GM18951 (cell line): ENCODE data around the gene ILDR2.
A peak's percentile ranks its signal among the peaks of the same experiment; 100 is the strongest.
"Not testable (repeated sequence)": the region's sequence is repeated elsewhere in the genome, so short reads cannot be mapped to it uniquely, and the experiment has no call there.

Source experiments
- POLR2A ChIP-seq: IDR thresholded peaks from 4 replicates; pipeline ENCODE4 v1.6.1; 2011; ENCODE audit warnings: mild to moderate bottlenecking; ENCODE audit not compliant: insufficient read length, insufficient read depth; ENCODE audit errors: extremely low read depth
- in situ Hi-C: fragments of 300-500 bp; cut with MboI; formaldehyde crosslinking; loops from one replicate; pipeline ENCODE4 v1.12.0; 2022; ENCODE audit warnings: low sequenced_read_pairs, mixed read lengths, inconsistent platforms; ENCODE audit not compliant: unreplicated experiment

Gene ILDR2

GRCh38 chr1:166884040-166884642 lies 91.2 kb downstream of the ILDR2 start:
- TF ChIP-seq POLR2A = no peak
- in situ Hi-C loops = no loop called here

- in situ Hi-C loops = no loop called here
- no peak for TF ChIP-seq POLR2A
These were observed 92.4 kb downstream of the ILDR2 start for GRCh38 chr1:166882893-166883292.

GRCh38 chr1:166878173-166878917 lies 97.0 kb downstream of the ILDR2 start:
- in situ Hi-C loops = not testable (repeated sequence)

DNA sequence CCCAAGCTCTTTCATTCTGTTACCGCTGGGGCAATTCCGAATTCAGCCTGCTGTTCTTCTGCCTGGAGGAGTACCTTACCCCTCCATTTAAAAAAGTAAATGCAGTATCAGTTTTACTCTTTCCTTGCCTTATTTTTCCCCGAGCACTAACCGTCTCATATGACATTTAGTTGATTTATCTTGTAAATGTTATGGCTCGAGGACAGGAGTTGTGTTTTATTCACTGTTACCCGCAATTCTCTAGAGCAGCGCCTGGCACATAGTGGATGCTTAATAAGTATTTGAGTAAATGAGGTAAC lies 98.9 kb downstream of the ILDR2 start:
- in situ Hi-C loops = no loop called here
- no peak for TF ChIP-seq POLR2A

DNA sequence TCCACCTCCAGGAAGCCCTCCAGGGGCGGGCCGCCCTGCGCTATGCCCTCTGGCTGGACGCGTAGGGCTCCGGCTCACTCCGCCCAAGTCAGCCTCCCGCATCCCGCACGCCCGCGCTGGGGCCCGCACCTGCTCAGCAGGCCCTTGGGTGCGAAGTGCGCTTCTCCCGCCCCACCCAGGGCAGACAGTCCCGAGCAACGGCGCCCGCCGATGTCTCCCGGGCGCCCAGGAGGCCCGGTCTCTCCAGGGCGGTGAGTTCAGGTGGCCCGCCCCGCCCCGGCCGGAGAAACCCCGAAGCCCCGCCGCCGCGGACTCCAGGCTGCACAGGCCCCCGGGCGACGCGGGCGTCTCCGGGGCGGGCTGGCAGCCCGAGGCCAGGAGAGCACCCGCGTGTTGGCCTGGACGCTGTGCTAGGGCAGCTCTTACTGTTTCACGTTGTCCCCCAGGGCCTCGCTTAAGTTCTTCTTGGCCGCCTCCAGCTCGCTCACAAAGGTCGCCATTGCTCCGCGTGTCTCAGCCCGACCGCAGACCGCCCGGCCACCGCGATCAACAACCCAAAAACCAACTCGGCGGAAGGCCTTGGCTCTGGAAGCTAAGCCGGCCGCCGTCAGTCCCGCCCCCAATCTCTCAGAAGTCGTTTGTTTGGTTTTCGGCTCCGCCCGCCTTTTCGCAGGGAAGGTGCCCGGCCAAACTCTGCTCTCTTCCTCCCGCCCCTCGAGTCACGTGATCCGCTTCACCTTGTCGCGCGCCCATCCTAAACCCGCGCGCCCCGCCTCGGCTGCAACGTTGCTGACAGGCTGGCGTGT lies 99.4 kb downstream of the ILDR2 start, which contains the start of gene TADA1:
TADA1 (minus strand) TSS at position 531 of the 806 bp plus-strand sequence; CDS start at position 500, 31 bp downstream.
- in situ Hi-C loops = no loop called here
- TF ChIP-seq POLR2A = peak; percentile 57

GRCh38 chr1:166875302-166875733 lies 100.0 kb downstream of the ILDR2 start:
- no peak for TF ChIP-seq POLR2A
- in situ Hi-C loops = no loop called here

DNA sequence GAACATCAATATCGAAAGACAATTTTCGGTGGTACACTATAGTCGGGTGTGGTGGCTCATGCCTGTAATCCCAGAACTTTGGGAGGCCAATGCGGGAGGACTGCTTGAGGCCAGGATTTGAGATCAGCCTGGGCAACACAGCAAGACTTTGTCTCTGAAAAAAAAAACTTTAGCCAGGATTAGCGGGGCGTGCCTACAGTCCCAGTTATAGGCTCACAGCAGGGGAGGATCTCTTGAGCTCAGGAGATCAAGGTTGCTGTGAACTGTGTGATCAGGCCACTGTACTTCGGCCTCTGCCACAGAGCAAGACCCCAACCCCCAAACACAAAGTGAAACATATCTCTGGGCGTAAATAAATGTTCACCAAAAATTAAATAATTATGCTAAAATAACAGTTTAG lies 100.9 kb downstream of the ILDR2 start:
- in situ Hi-C loops = no loop called here
- TF ChIP-seq POLR2A = no peak

DNA sequence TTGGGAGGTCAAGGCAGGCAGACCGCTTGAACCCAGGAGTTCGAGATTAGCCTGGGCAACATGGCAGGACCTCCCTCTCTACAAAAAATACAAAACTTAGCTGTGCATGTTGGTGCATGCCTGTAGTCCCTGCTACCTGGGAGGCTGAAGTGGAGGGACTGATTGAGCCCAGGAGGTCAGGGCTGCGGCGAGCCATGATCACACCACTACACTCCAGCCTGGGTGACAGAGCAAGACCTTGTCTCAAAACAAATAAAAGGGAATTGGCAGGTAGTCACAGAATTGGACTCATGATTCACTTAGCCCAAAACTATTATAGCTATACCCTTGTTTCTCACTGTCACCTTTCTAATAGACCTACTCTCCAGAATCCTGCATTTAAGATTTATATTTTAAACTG lies 104.8 kb downstream of the ILDR2 start:
- TF ChIP-seq POLR2A = no peak

DNA sequence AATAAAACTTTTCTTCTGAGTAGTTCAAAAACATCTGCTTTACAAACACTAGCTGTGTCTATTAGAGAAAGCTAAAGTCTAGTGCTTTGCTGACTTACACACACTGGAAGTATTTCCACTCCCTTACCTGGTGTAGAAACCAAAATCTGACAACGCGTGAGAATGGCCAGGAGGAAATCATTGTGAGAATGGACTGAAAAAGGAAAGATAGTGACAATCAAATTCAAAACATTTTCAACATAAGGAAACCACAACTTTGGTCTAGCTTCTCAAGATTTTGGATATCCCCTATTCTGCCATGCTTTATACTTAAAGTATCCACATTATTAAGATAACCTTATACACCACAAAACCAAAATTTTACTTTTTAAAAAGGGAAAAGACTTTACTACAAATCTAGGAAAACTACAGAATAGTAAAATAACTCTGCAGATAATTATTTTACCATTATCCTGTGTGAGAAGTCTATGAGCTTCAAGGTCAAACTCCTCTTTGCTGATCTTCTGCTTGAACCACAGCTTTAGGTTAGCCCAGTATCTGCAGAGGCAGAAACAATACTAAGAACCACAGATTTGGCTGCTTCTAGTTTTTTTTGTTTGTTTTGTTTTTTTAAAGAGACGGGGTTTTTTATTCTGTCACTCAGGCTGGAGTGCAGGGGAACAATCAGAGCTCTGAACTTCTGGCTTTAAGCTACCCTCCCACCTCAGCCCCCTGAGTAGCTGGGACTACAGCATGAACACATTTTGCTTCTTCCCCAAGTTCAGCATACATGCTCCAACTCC lies 105.8 kb downstream of the ILDR2 start:
- in situ Hi-C loops = no loop called here
- no peak for TF ChIP-seq POLR2A

More for the DNA sequence above, 104.8 kb downstream of the ILDR2 start:
- in situ Hi-C loops = no loop called here

GRCh38 chr1:166868639-166869038 lies 106.7 kb downstream of the ILDR2 start:
- in situ Hi-C loops = no loop called here
- no peak for TF ChIP-seq POLR2A

GRCh38 chr1:166865926-166866325 lies 109.4 kb downstream of the ILDR2 start:
- in situ Hi-C loops = no loop called here
- no peak for TF ChIP-seq POLR2A

DNA sequence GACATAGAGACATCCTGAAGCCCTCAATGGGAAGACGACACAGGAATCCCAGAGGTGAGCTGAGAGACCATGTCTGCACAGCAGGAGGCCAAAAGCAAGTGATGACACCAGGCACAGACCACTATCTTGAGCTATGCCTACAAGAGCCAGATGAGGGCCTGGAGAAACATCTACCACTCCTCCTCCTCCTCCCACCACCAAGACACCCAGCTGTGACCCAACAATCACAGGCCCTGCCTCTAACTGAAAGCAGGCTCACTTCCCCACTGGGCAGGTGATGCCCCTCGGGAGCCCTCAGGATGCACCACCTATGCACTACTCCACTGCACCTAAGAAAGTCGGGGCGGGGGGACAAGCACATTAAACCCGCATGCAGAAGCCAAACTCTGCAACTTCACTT lies 115.7 kb downstream of the ILDR2 start:
- in situ Hi-C loops = no loop called here
- no peak for TF ChIP-seq POLR2A

DNA sequence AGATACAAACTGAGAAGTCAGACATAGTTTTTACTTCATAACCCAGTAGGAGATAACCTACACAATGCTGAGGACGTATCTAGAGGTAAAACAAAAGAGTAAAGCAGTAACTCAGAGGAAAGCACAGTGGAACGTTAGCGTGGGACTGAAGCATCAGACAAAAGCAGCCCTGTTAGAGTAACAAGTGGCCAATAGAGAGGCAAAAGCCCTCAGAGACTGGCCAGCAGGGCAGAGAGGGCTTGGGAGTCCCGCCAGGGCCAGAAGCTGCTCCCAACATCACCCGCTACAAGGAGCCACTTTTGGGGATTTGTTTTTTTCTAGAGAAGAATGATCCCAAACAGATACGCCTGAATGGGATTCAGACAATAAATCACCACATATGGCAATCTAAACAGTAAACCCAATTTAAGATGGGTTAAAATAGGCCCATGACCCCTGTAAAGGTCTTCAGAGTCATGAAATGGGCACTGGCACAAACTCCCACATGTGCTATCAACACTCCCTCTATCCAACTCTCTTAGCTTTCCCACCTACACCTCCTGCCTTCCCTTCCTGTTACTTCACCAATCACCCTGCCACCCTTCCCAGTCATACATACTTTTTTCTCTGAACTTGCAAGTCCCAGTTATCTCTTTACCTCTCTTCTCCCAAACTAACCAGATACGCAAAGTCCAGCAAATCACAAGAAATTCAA lies 116.5 kb downstream of the ILDR2 start:
- no peak for TF ChIP-seq POLR2A

More for the DNA sequence above, 116.5 kb downstream of the ILDR2 start:
- in situ Hi-C loops = no loop called here
